GM21786 (cell line): ENCODE data around the gene ENTHD1.

Experiments
- ATAC-seq: cut with Tn5 transposase; IDR thresholded peaks from one replicate; pipeline ENCODE4 v1.9.1; 2021; ENCODE audit not compliant: unreplicated experiment

The ENTHD1 gene

DNA sequence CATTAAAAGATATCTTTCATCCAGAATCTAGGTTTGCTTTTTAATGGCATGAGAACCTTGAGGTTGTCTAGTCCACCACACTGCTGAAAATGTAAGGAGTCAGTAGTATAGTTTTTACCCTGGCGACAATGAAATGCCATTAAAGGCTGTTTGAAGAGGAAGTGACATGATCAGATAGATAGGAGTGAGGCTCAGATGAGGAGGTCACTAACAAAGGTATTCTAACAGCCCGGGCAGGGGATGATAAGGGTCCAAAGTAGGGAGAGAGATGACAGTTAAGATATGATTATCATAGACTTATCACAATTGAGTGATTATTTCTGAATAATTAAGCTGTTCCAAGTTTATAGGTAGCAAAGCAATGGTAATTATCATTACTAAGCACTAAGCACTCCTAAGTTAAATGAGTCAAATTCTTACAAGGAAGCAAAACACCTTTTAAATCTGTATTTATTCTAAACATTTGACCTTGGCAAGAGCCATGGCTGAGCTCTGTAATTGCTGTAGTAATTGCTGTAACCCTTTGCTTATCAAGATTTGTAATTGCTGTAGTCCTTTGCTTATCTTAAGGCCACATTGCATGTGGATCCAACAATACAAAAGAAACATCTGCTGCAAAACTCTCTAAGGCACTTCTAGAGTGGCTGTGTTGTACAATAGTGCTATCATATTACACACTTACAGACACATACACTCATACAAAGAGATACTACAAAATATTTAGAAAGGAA lies 92.6 kb downstream of the ENTHD1 start:
- no peak for ATAC-seq

DNA sequence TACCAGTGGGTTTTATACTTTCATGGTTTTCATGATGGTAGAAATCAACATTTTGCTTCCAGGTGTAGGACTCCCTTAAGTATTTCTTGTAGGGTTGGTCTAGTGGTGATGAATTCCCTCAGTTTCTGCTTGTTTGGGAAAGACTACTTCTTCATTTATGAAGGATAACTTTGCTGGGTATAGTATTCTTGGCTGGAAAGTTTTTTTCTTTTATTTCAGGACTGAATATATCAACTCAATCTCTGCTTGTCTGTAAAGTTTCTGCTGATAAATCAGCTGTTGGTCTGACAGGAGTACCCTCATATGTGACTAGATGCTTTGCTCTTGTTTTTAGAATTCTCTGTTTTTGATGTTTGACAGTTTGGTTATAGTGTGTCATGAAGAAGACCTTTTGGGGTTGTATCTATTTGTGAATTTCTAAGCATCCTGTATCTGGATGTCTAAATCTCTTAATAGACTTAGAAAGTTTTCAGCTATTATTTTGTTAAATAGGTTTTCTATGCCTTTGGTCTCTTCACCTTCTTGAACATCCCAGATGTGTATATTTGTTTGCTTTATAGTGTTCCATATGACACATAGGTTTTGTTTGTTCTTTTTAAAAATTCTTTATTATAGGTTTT lies 95.9 kb downstream of the ENTHD1 start:
- ATAC-seq = no peak

DNA sequence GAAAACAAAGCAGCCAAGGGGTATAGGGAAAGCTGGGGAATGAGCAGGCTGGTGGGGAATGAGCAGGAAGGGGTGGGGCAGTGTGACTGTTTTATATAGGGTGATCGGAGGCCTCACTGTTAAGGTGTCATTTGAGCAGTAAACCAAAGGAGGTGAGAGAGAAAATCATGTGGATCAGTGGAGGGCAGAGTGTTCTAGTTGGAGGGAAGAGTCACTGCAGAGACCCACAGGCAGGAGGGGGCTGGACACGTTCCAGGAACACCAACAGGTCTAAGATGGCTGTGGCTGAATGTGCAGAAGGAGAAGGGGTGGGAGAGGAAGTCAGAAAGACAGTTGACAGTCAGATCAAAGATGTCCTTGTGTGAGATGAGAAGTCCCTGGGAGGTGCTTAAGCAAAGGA lies 103.8 kb downstream of the ENTHD1 start:
- ATAC-seq = no peak

DNA sequence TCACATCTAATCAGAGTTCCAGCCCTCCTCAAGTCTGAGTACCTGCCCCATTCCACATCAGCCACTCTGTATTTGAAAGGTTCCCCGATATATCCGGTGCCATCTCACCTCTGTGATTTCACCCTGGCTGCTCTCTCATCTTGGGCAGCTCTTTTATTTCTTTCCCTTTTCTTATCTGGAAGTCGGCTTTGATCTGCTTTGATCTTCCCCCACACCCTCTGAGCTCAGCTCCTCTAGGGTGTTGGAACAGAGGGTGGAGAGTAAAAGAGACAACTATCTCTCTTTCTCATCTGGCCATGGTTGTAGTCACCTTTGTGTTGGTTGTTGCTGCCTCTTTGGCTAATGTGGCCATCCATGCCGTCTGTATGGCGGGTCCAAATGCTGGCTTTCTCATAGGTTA lies 108.3 kb downstream of the ENTHD1 start:
- no peak for ATAC-seq

DNA sequence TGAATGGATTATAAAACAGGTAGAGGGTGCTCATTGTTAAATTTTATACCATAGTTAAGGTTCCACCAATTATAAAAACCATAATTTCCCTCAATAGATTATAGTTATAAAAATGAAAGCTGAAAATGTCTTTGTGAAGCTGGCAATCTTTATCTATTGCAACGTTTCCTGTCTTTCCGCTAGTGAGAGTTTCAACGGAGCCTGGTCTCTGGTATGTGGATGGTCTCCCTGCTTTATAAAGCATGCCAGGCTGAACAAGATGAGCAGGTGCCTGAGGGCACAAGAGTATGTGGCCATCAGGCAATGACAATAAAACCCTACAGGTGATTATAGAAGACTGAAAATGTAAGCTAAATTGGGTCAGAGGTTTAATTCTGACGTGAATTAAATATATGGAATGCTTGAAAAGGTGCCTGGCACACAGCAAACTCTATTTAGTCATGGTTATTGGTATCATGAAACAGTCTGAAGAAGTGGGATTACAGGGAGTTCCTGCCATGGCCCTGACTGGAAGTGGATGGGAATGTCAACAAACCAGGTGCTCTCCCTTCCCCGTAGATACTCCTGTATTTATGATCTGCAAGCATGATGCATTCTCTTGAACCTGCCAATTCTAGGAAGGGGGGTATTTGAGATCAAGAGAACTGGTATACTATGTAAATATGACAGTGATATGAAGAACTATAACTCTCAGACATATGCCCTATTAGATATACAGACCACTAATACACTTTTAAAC lies 115.7 kb downstream of the ENTHD1 start:
- no peak for ATAC-seq

DNA sequence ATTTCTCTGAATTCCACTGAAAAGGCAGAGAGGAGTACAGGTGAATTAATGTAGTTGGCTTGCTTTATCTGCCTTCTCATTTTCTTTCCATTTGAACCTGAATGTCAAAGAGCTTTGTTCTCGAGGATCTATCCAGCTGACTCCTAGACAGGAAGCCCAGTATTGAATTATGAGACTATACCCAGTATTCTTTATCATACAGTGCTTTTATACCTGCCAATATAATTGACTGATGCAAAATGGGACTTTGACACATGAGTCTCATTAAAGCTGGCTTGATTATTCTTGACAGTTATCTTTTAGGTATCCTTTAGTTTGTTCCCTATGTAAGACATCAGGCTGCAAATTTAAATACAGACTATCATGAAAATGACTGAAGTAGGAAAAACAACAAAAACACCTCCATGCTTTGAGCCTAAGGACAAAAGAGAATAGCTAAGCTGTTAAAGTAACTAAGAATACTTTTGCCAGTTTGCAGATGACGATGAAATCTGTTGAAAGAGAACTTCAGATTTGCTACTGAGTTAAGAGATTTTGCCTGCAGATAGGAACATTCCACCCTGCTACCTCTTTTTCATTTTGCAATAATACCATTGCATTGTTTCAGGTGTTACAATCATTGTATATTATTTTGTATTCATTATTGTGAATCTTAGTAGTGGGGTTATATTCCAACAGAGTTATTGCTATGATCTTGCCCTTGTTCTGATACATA lies 117.1 kb downstream of the ENTHD1 start:
- no peak for ATAC-seq

DNA sequence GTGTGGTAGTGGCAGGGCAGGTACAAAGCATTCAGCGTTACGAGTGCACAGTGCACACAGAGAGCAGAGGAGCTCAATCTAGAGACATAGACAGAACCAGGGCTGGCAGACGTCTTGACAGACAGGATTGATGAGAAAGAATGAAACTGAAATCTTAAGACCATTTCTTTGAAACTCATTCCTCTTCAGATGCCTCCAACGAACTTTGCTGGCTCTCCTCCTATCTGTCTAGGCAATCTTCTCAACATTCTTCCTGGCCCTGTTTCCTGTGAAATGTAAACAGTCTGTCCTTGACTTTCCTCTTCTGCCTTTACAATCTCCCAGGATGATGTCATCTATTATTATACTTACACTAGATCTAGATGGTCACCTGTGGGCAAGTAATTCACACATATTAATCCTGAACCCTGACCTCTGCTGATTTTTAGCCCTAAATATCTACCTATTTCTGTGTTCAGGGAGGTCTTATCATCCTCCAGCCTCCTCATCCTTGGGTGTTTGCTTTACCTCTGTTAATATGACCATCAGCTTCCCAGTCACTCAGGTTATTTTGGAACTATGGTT lies 119.5 kb downstream of the ENTHD1 start:
- ATAC-seq = no peak

DNA sequence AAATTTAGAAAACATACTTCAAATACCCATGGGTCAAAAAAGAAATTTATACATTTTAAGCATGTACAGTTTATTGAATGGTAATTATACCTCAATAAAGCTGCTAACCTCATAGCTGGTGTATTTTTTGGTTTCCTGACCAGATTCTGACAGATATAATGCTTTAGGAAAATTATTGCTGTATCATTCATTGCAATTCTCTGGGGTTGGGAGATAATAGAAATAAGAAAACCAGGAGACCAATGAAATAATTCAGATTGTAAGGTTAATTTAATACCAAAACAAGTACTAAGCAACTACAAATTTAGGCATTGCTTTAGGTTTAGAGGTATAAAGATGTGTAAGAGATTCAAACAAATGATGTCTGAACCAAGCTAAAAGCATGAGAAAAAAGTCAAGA lies 120.1 kb downstream of the ENTHD1 start:
- no peak for ATAC-seq

DNA sequence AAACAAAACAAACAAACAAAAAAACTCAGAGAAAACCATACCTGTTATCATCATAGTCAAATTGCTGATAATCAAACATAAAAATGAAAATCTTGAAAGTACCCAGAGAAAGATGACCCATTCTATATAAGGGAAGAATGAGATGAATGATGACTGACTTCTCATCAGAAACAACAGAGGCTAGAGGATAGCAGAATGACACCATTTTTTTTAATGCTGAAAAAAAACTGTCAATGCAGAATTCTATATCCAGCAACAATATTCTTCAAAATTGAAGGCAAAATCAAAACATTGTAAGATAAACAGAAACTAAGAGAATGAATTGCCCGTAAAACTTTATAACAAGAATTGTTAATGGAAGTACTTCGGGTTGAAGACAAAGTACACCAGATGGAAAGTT lies 122.1 kb downstream of the ENTHD1 start:
- no peak for ATAC-seq

DNA sequence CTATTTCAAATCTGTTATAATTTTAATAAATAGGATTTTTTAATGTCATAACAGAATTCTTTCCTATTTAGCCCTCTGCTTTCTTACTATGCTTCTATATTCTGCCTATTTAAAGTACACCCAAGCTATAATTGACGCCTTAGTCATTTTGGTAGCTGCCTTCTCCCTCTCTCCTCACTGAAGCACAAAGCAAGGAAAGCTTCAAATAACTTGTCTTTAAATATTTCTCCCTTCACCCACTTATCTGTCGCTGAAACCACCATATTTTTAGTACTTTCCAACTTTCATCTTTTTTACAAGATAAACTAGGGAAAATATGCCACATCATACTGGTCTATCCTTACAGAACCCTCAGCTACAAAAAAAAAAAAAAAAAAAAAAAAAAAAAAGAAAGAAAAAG lies 127.9 kb downstream of the ENTHD1 start:
- no peak for ATAC-seq

DNA sequence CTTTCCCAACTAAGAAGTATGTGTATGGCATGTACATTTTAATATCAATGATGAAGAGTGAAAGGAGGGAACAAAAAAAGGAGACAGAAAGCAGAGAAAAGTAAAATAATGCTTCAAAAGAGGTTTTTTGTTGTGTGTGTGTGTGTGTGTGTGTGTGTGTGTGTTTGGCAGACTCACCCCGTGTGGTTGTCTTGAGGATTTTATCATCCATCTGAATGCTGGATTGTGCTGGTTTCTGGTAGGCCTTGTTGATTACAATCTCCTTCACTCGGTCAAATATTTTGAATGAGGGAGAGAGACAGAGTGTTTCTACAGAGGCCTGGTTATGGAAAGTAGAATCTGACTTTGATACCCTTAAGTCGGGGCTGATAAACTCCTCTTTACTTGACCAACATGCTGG lies 128.5 kb downstream of the ENTHD1 start:
- ATAC-seq = no peak

DNA sequence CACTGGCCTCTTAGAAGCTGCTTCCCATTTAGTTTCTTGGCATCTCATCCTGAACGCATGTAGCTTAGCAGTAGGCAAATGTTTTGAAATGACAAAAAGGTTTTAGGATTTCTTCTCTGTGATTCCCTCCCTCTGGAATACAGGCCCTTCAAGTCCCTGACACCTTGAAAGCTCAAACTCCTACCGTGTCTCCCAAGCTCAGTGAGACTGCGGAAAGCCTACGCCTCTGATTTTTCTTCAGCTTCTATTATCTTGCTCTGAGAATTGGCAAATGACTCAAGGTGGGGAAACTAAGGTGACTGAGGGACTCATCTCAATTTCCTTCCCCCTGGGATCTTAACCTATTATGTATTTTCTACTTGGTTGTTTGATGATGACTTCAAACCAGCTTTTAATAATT lies 130.3 kb downstream of the ENTHD1 start:
- ATAC-seq = no peak

DNA sequence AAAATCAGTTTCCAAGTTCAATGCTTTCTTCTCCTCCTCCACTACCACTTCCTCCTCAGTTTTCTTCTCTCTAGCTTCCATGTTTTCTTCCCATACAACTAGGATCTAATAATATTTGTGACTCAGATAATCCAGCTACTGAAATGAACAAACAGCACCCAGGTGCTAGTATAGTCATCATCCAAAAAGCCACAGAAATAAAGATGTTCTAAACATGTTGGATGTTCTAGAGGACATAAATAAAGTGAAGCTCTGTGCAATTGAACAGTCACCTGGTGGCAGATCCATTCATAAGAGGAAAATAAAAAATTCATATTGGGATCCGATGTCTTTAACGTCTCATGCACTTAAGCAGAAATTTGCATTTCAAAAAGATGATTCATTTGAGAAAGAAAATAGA lies 142.8 kb downstream of the ENTHD1 start:
- ATAC-seq = no peak

DNA sequence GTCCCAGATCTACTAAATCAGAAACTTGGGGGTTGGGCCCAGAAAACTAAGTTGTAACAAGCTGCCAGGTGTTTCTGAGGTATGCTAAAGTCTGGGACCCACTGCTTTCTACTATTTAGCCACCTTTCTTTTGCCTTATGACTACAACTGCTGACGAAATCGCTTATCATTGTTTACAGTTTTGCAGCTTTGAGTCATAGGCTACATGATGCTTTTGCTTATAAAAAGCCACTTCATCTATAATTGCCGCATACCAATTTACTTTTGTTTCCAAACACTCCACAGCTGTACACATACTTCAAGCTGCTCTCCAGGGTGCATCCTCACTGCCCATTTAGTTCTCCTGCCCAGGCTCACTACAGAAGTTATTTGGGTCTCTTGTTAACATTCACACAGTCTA lies 144.7 kb downstream of the ENTHD1 start:
- ATAC-seq = no peak

DNA sequence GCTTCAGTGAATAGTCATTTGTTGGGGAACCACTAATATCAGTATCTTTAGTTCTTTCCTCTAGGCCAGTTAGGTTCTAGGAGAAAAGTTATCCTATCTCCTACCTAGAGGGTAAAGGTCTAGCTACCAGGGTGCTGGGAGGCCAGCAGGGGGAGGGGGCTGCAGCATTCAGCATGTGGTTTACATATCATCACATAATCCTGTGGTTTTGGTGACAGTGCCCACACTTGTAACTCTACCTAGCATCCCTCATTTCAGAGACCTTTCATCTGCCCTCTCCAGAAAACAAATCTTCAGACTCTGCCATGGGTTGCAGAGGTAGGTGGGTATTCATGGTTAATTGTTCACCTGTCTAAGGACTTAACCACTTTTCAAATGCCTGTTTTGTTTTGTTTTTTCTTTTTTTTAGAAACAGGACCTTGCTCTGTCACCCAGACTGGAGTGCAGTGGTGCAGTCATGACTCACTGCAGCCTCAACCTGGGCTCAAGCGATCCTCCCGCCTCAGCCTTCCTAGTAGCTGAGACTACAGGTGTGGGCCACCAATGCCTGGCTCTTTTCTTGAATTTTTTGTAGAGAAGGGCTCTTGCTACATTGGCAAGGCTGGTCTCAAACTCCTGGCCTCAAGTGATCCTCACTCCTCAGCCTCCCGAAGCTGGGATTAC lies 146.8 kb downstream of the ENTHD1 start:
- no peak for ATAC-seq

DNA sequence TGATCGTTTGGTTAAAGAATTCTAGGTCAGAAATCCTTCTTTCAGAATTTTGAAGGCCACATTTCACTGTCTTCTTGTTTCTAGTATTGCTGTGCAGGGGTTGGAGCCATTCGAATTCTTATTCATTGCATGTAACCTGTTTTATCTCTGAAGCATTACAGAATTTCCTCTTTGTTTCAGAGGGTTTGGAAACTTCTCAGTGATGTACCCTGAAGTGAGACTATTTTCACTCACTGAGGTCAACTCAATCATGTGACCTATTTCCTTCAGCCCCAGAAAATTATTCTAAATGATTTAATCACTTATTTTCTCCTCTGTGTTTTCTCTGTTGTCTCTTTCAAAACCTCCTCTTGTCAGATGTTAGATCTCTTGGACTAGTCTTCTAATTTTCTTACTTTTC lies 147.8 kb downstream of the ENTHD1 start:
- ATAC-seq = no peak

DNA sequence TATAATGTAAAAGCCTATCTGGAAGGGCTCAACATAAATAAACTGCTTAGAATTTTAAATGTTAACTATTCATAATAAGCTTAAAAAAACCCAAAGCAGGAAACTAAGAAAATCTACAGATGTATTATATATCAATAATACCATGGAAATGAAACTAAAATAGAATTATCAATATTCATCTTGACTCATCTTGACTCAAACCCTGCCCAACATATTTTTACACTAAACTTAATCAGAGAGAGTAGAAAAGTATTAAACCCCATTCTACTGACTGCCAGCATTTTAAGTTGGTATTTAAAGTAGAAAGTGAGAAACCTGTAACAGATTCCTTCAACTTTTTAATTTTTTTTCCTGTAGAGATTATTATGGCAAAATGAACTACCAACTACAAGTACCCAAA lies 149.2 kb downstream of the ENTHD1 start:
- ATAC-seq = no peak

DNA sequence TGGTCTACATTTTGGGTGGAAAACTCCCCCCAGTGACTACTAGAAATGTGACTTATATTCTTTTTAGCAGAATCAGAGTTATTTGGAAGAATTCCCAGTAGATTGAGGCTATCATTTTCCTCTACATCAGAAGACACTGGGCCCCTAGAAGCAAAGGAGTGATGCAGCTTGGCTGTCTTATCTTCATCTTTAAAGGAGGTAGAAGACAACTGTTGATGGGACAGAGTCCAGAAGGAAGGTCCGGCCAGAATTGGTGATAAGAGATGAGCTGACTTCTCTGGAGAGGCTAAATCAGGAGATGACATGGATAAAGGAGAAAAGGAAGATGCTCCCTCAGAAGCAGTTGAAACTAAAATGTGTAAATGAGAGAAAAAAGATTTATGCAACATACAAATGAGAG lies 149.6 kb downstream of the ENTHD1 start:
- ATAC-seq = no peak

DNA sequence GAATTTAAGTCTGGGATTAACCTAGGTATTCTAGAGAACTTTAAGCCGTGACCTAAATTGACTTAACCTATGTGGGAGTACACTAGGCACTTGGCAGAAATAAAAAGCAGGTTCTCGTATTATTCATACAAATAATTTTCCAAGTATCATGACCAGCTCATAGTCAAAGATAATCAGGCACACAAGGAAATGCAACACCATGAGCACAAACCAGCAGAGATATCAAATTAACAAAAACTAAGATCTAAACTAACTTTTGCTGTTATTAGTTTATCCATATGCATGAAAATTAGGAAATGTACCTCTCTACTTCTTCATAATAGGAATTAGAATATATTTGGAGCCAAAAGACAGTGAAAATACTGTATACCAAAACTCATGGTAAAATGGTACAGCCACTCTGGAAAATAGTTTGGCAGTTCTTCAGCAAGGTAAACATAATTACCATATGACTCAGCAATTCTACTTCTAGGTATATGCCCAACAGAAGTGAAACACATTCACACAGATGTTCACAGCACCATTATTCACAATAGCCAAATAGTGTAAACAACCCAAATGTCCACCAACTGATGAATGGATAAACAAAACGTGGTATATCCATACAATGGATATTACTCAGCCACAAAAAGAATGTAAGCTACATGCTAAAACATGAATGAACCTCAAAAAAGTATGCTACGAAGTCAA lies 154.1 kb downstream of the ENTHD1 start:
- ATAC-seq = no peak

DNA sequence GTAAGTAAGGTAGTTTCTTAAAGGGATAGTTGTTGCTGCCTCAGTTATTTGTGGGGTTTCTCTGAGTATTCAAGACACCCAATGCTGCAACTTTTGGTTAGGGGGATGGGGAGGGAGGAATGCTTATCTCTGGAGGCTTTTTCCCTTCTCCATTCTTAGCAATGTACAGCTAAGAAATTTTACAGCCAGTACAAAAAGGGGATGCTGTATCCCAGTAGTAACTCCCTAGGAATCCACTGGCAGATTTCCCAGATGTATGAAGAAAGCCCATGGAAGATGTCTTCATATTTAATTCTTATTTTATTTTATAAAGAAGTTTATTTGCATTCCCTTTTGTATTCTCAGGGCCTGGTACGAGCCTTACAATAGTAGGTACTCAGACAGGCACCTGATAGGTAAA lies 154.8 kb downstream of the ENTHD1 start:
- no peak for ATAC-seq
